Thyroid gland (tissue), 4 donors: ENCODE data around the gene IWS1.

ENCODE experiments used
- POLR2A ChIP-seq, 2 donors: fragments of 450-650 bp; IDR thresholded peaks; one replicate each; pipeline ENCODE4 v1.6.1; 2017; ENCODE audit warnings: antibody characterized with exemption in 2 of 2, mild to moderate bottlenecking in 2 of 2, moderate library complexity in 1 of 2
- TF ChIP-seq, protein P1 (sequence below), 6 experiments: fragments of 200-600 bp in 3 of 6; fragments of 450-650 bp in 3 of 6; sonication (generic) in 3 of 6; IDR thresholded peaks; one replicate each; pipeline ENCODE4 v1.5.1; 2016 to 2019; ENCODE audit warnings: antibody characterized with exemption in 6 of 6, mild to moderate bottlenecking in 2 of 6, inconsistent platforms in 1 of 6, moderate library complexity in 1 of 6

DNA sequence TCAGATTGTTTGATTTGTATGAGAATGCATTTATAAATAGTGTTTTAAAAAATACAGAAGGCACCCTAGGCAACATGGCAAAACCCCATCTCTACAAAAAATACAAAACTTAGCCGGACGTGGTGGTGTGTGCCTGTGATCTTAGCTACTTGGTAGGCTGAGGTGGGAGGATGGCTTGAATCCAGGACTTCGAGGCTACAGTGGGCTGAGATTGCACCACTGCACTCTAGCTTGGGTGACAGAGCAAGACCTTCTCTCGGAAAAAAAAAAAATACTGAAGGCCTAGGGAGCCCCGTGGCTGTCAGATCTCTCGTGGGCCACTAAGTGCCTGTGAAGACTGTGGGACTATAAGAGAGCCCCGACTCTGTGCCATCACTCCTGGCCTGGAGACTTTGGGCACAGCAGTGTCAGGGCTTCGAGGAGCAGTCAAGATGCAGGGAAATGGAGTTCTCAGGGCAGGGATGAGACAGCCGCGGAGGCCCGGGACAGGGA is 49.7 kb upstream of the IWS1 start:
- TF ChIP-seq, protein P1, sequence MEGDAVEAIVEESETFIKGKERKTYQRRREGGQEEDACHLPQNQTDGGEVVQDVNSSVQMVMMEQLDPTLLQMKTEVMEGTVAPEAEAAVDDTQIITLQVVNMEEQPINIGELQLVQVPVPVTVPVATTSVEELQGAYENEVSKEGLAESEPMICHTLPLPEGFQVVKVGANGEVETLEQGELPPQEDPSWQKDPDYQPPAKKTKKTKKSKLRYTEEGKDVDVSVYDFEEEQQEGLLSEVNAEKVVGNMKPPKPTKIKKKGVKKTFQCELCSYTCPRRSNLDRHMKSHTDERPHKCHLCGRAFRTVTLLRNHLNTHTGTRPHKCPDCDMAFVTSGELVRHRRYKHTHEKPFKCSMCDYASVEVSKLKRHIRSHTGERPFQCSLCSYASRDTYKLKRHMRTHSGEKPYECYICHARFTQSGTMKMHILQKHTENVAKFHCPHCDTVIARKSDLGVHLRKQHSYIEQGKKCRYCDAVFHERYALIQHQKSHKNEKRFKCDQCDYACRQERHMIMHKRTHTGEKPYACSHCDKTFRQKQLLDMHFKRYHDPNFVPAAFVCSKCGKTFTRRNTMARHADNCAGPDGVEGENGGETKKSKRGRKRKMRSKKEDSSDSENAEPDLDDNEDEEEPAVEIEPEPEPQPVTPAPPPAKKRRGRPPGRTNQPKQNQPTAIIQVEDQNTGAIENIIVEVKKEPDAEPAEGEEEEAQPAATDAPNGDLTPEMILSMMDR (IDR thresholded peaks at IDR 0.05): no peak
- no peak for TF ChIP-seq POLR2A (IDR thresholded peaks at IDR 0.05)
